ENCODE data around the gene SNED1.

The SNED1 gene

GRCh38 chr2:241110607-241111439 is 112.4 kb downstream of the SNED1 start:
- DNase-seq = no peak

GRCh38 chr2:241111440-241111805 is 113.0 kb downstream of the SNED1 start:
- DNase-seq = no peak

GRCh38 chr2:241112046-241112445 is 113.6 kb downstream of the SNED1 start:
- DNase-seq = no peak

GRCh38 chr2:241112592-241112991 is 114.2 kb downstream of the SNED1 start:
- no peak for DNase-seq

- no peak for DNase-seq
Observed at GRCh38 chr2:241114836-241115235, 116.4 kb downstream of the SNED1 start.

GRCh38 chr2:241115361-241115760 is 116.9 kb downstream of the SNED1 start:
- DNase-seq = no peak

GRCh38 chr2:241116606-241117560 is 118.5 kb downstream of the SNED1 start:
- no peak for DNase-seq

GRCh38 chr2:241118737-241119505 is 120.5 kb downstream of the SNED1 start:
- no peak for DNase-seq

- DNase-seq = no peak
Observed at GRCh38 chr2:241120440-241120839, 122.0 kb downstream of the SNED1 start.

- no peak for DNase-seq
Observed at GRCh38 chr2:241121008-241121407, 122.6 kb downstream of the SNED1 start.

GRCh38 chr2:241122376-241123002 is 124.1 kb downstream of the SNED1 start:
- DNase-seq = no peak

GRCh38 chr2:241123816-241124536 is 125.6 kb downstream of the SNED1 start:
- DNase-seq = no peak

- no peak for DNase-seq
Observed at GRCh38 chr2:241125626-241126025, 127.2 kb downstream of the SNED1 start.

GRCh38 chr2:241126201-241126611 is 127.8 kb downstream of the SNED1 start:
- DNase-seq = no peak

- no peak for DNase-seq
Observed at GRCh38 chr2:241126771-241127202, 128.4 kb downstream of the SNED1 start.

GRCh38 chr2:241128266-241128665 is 129.8 kb downstream of the SNED1 start:
- no peak for DNase-seq

GRCh38 chr2:241129086-241129871 is 130.9 kb downstream of the SNED1 start:
- DNase-seq = no peak

- DNase-seq = no peak
Observed at GRCh38 chr2:241130316-241130715, 131.9 kb downstream of the SNED1 start.

- DNase-seq = no peak
Observed at GRCh38 chr2:241131531-241131930, 133.1 kb downstream of the SNED1 start.

- no peak for DNase-seq
Observed at GRCh38 chr2:241132538-241133435, 134.4 kb downstream of the SNED1 start.
